ENCODE data around the gene AVPR2.

AVPR2 gene

GRCh38 chrX:153884590-153884989 lies 19.9 kb upstream of the AVPR2 start:
- DNase-seq (ENCODE audit: low spot score), result no peak
- in situ Hi-C loops (cut with MboI; ENCODE audit: low sequenced_read_pairs, unreplicated experiment), result no loop called here
- TF ChIP-seq, protein P1, sequence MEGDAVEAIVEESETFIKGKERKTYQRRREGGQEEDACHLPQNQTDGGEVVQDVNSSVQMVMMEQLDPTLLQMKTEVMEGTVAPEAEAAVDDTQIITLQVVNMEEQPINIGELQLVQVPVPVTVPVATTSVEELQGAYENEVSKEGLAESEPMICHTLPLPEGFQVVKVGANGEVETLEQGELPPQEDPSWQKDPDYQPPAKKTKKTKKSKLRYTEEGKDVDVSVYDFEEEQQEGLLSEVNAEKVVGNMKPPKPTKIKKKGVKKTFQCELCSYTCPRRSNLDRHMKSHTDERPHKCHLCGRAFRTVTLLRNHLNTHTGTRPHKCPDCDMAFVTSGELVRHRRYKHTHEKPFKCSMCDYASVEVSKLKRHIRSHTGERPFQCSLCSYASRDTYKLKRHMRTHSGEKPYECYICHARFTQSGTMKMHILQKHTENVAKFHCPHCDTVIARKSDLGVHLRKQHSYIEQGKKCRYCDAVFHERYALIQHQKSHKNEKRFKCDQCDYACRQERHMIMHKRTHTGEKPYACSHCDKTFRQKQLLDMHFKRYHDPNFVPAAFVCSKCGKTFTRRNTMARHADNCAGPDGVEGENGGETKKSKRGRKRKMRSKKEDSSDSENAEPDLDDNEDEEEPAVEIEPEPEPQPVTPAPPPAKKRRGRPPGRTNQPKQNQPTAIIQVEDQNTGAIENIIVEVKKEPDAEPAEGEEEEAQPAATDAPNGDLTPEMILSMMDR (IDR thresholded peaks at IDR 0.05; ENCODE audit: borderline replicate concordance, control extremely low read depth, extremely low read depth, insufficient read depth, missing control alignments), result no peak

DNA sequence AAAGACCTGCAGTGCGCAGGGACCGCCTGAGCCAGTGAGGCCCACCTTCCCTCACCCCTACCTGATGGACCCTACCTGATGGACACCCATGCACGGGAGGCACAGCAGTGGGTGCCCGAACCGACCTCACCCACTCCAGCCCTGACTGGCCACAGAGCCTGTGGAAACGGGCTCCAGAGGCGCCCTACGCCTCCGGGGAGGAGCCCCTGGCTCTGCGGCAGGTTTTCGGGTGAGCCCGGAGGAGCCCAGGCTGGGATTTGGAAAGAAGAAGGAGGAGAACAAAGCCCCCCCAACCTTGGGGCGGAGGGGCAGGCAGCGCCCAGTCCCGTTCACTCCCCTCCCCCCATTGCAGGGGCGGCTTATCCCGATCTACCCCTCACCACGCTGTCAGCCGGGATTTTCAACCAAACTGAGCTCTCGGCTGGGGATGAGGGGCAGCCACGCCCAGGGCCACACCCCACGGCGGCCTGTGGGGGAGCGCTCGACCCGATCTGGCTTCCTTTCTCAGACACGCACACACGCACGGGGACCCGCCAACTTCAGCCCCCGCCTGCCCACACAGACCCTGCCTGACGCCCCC lies 19.2 kb upstream of the AVPR2 start:
- in situ Hi-C loops (cut with MboI; ENCODE audit: low sequenced_read_pairs, unreplicated experiment), result no loop called here
- TF ChIP-seq, protein P1 (IDR thresholded peaks at IDR 0.05; ENCODE audit: borderline replicate concordance, control extremely low read depth, extremely low read depth, insufficient read depth, missing control alignments), result no peak
- DNase-seq (ENCODE audit: low spot score), result no peak

DNA sequence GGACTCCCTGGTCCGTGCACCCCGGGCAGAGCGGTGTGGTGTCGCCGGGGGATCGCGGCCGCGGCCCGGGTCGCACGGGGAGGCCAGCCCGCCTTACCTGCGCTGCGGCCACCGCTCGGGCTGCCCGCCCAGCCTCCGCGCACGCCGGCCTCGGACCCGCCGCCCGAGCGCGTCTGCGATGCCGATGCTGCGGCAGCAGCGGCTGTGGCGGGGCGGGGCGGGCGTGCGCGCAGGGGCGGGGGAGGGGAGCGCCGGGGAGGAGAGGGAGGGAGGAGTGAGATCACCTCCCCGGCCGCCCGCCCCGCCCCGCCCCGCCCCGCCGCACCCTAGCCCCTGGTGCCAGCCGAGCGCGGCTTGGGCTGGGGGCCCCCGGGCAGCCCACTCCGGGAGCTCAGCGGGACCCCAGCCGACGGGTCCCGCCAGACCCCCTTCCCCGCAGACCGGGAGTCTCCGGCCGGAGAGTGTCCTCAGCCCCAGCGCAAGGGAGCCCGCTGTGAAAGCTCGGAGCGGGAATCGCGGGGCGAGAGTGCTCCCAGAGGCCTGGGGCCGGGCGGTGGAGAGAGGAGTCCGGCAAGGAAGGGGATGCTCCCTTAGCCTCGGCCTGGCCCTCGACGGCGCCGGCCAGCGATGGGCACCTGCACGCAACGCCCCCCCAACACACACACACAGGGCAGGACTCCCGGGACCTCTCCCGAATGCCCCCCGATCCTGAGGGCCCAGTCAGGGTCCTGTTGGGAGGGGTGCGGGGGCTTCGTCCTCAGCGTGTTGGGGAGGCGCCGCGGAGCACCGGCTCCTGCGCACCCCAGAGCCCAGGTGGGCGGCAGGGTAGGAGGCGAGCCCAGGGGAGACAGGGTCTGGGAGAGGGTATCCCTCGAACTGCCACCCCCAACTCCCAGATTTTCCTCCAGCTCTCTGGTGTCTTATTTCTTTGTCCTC lies 18.2 kb upstream of the AVPR2 start, which contains the start of gene L1CAM:
Gene L1CAM, minus strand, starts transcription at position 206 of the 936 bp plus-strand sequence. CDS start 10,337 bp downstream, outside the sequence.
- no peak for DNase-seq (ENCODE audit: low spot score)
- in situ Hi-C loops (cut with MboI; ENCODE audit: low sequenced_read_pairs, unreplicated experiment), result no loop called here
- TF ChIP-seq, protein P1 (IDR thresholded peaks at IDR 0.05; ENCODE audit: borderline replicate concordance, control extremely low read depth, extremely low read depth, insufficient read depth, missing control alignments), result no peak

GRCh38 chrX:153886915-153887314 lies 17.6 kb upstream of the AVPR2 start:
- no peak for DNase-seq (ENCODE audit: low spot score)
- in situ Hi-C loops (cut with MboI; ENCODE audit: low sequenced_read_pairs, unreplicated experiment), result no loop called here
- TF ChIP-seq, protein P1 (IDR thresholded peaks at IDR 0.05; ENCODE audit: borderline replicate concordance, control extremely low read depth, extremely low read depth, insufficient read depth, missing control alignments), result no peak

DNA sequence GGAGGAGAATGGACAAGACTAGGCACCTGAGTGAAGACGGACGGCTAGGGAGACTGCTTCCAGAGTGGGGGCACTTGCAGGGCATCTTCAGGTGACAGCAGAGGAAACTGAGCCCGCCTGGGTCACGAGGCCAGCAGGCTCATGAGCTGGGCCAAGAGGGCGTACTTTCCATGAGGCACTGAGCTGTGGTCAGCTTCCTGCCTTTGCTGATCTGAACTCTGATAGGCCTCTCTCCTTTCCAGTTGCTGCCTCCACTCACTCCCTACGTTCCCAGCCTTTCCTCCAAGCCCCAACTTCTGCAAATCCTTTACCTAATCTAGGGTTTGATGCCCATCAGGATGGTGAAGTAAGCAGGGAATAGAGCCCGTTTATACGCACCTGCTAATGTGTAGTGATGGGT lies 17.1 kb upstream of the AVPR2 start:
- no peak for DNase-seq (ENCODE audit: low spot score)
- in situ Hi-C loops (cut with MboI; ENCODE audit: low sequenced_read_pairs, unreplicated experiment), result no loop called here
- TF ChIP-seq, protein P1 (IDR thresholded peaks at IDR 0.05; ENCODE audit: borderline replicate concordance, control extremely low read depth, extremely low read depth, insufficient read depth, missing control alignments), result no peak

DNA sequence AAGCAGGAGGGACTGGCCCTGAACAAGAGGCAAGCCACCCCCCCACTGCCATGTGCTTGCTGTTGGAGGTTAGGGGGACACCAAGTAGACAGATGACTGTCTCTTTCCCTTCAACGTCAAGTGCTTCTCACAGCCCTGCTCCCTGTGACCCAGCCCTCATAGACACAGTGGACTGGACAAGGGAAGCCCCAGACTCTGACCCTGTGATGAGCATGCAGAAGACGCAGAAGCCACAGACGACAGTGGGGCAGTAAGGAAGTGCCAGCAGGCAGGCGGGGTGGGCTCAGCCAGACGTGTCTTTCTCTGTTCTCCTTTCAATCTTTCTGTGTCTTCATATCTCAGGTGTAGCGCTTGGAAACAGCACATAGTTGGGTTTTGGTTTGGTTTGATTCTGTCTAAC lies 16.1 kb upstream of the AVPR2 start:
- in situ Hi-C loops (cut with MboI; ENCODE audit: low sequenced_read_pairs, unreplicated experiment), result no loop called here
- no peak for DNase-seq (ENCODE audit: low spot score)
- TF ChIP-seq, protein P1 (IDR thresholded peaks at IDR 0.05; ENCODE audit: borderline replicate concordance, control extremely low read depth, extremely low read depth, insufficient read depth, missing control alignments), result no peak
